GM12891 (cell line): ENCODE data around the gene BAZ1A.

Experiments used
- POLR2A ChIP-seq: IDR thresholded peaks from 2 replicates; pipeline ENCODE4 v1.6.1; 2011; ENCODE audit warnings: low read depth, low read length, control low read depth
- POLR2AphosphoS5 ChIP-seq: IDR thresholded peaks from 2 replicates; pipeline ENCODE4 v1.6.1; 2011; ENCODE audit warnings: low read depth, low read length, control low read depth

- TF ChIP-seq POLR2A (no peak), POLR2AphosphoS5 (no peak)
These were observed 162.0 kb downstream of the BAZ1A start for GRCh38 chr14:34713122-34713680.
